ENCODE results near the gene RPL15.

GRCh38 chr3:23941440-23941839, 24.5 kb downstream of the RPL15 start:
- TF ChIP-seq CTCF (IDR thresholded peaks at IDR 0.05; ENCODE audit: poor library complexity) (no peak), EZH2 (IDR thresholded peaks at IDR 0.05; ENCODE audit: borderline replicate concordance) (no peak)
